Measurements from ENCODE around the gene C21orf58.
"Not testable (repeated sequence)": the region's sequence is repeated elsewhere in the genome, so short reads cannot be mapped to it uniquely, and the experiment has no call there.

C21orf58 gene

DNA sequence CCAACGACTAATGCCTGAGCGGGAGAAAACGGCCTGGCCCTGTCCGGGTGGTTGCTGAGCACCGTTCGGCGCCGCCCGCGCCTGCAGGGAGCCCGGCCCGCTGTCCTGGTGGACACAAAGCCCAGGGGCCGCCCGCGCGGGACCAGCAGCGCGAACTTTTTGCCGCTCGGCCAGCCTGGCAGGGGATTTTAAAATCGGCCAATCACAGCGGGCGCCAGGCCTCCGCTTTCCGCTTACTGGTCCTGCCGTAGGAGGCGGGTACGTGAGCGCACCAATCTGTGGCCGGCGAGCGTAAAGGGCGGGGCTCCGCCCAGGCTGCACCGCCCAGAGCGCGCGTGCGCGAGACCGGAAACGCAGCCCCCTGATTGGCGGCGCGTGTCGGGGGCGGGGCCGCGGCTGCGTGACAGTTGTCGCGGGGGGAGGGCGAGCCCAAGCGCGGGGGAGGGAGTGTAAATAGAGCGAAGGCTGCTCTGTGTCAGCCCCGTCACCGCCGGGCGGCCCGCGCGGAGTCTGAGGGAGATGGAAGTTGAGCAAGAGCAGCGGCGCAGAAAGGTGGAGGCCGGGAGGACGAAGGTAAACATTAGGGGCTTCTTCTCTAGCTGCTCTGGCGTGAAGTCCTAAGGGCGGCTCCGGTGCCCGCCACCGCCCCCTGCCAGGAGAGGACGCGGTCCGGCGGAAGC is at the start of gene C21orf58, which contains the start of gene PCNT:
Gene C21orf58 (minus strand): TSS at position 161 of the 680 bp plus-strand sequence. CDS start 1,132 bp downstream, outside the sequence.
Gene PCNT (plus strand): TSS at position 447 of the 680 bp plus-strand sequence. CDS start 73 bp downstream, at position 520.
- Histone ChIP-seq H3K4me3 (ENCODE audit: insufficient read length, low read depth) (peak within 1 kb of the TSS; percentile 98), H3K36me3 (ENCODE audit: insufficient read depth, insufficient read length, low read length) (peaks cover 57% of the 10 kb centered on the region), H3K27me3 (ENCODE audit: insufficient read depth, insufficient read length) (no peaks in the 10 kb centered on the region), H3K9me3 (ENCODE audit: insufficient read depth, low read length) (no peaks in the 10 kb centered on the region), H3K9ac (ENCODE audit: insufficient read length, low read depth) (peak within 1 kb of the TSS; percentile 99), H3K4me1 (ENCODE audit: insufficient read depth, insufficient read length) (peaks cover 8% of the 10 kb centered on the region)
- peak; percentile 99 for DNase-seq (ENCODE audit: low read depth, low spot score)
- TF ChIP-seq YY1 (IDR thresholded peaks at IDR 0.05; ENCODE audit: insufficient read depth, insufficient read length) (no peak), ZNF274 (IDR thresholded peaks at IDR 0.05; ENCODE audit: low read depth, low read length) (no peak), SUZ12 (IDR thresholded peaks at IDR 0.05; ENCODE audit: extremely low read depth, insufficient read depth, insufficient read length) (no peak)

DNA sequence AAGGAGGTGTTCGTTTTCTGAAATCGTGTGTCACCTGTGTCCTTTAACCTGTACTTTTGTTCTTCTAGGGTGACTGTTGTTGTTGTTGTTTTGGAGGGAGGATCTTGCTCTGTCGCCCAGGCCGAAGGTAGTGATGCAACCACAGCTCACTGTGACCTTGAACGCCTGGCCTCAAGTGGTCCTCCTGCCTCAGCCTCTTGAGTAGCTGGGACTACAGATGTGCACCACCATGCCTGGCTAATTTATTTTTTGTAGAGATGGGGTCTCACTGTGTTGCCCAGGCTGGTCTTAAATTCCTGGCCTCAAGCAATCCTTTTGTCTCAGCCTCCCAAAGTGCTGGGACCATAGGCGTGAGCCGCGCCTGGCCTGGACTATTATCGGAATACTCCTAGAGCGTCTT is 49.3 kb upstream of the C21orf58 start:
- not testable (repeated sequence) for DNase-seq (ENCODE audit: low read depth, low spot score); H3K4me1 ChIP-seq (ENCODE audit: insufficient read depth, insufficient read length); H3K9ac ChIP-seq (ENCODE audit: insufficient read length, low read depth); H3K27me3 ChIP-seq (ENCODE audit: insufficient read depth, insufficient read length); H3K9me3 ChIP-seq (ENCODE audit: insufficient read depth, low read length); H3K4me3 ChIP-seq (ENCODE audit: insufficient read length, low read depth)
- H3K36me3 ChIP-seq (ENCODE audit: insufficient read depth, insufficient read length, low read length): peaks cover 56% of the 10 kb centered on the region

DNA sequence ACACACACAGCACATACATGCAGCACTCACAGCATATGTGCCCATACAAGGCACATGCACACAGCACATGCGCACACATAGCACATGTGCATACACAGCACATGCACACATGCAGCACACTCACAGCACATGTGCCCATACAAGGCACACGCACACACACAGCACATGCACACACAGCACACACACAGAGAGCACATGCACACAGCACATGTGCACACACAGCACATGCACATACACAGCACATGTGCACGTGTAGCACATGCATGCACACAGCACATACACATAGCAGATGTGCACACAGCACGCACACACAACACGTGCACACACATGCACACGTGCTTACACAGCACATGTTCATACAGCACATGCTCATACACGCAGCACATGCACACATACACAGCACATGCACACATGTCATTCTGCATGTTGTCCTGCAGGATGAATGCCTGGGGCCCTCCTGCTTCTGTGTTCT is 48.4 kb upstream of the C21orf58 start:
- no peak for TF ChIP-seq YY1 (IDR thresholded peaks at IDR 0.05; ENCODE audit: insufficient read depth, insufficient read length)
- no peak for TF ChIP-seq ZNF274 (IDR thresholded peaks at IDR 0.05; ENCODE audit: low read depth, low read length)
- no peak for TF ChIP-seq SUZ12 (IDR thresholded peaks at IDR 0.05; ENCODE audit: extremely low read depth, insufficient read depth, insufficient read length)
- Histone ChIP-seq H3K4me1 (ENCODE audit: insufficient read depth, insufficient read length) (no peaks in the 10 kb centered on the region), H3K4me3 (ENCODE audit: insufficient read length, low read depth) (no peak overlapping the region), H3K9ac (ENCODE audit: insufficient read length, low read depth) (no peak overlapping the region), H3K9me3 (ENCODE audit: insufficient read depth, low read length) (no peaks in the 10 kb centered on the region), H3K27me3 (ENCODE audit: insufficient read depth, insufficient read length) (no peaks in the 10 kb centered on the region), H3K36me3 (ENCODE audit: insufficient read depth, insufficient read length, low read length) (peaks cover 60% of the 10 kb centered on the region)
- no peak for DNase-seq (ENCODE audit: low read depth, low spot score)

DNA sequence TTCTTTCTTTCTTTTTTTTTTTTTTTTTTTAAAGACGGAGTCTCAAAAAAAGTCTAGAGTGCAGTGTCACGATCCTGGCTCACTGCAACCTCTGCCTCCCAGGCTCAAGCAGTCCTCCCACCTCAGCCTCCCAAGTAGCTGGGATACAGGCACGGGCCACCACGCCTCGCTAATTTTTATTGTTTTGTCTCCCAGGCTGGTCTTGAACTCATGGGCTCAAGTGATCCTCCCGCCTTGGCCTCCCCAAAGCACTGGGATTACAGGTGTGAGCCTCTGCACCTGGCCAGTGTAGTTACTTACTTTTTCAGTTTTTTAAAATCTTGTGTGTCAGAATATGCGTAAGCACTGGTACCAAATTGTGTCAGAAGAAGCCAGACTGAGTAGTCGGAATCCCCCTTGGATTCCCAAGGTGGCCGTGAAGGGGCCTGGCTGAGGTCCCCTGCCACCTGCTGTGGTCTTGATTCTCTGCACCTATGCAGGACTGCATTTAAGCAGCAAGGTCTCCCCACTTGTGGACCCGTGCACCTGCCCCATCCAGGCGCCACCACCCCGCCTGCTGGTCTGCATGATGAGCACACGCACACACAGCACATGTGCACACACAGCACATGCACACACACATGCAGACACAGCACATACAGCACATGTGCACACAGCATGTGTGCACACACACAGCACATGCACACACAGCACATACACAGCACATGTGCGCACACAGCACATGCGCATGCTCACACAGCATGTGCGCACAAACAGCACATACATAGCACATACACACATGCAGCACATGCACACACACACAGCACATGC is 47.7 kb upstream of the C21orf58 start:
- no peak for TF ChIP-seq ZNF274 (IDR thresholded peaks at IDR 0.05; ENCODE audit: low read depth, low read length)
- no peak for TF ChIP-seq YY1 (IDR thresholded peaks at IDR 0.05; ENCODE audit: insufficient read depth, insufficient read length)
- no peak for TF ChIP-seq SUZ12 (IDR thresholded peaks at IDR 0.05; ENCODE audit: extremely low read depth, insufficient read depth, insufficient read length)
- Histone ChIP-seq H3K27me3 (ENCODE audit: insufficient read depth, insufficient read length) (no peaks in the 10 kb centered on the region), H3K4me3 (ENCODE audit: insufficient read length, low read depth) (no peak overlapping the region), H3K9me3 (ENCODE audit: insufficient read depth, low read length) (no peaks in the 10 kb centered on the region), H3K4me1 (ENCODE audit: insufficient read depth, insufficient read length) (no peaks in the 10 kb centered on the region), H3K9ac (ENCODE audit: insufficient read length, low read depth) (no peak overlapping the region), H3K36me3 (ENCODE audit: insufficient read depth, insufficient read length, low read length) (peaks cover 65% of the 10 kb centered on the region)
- no peak for DNase-seq (ENCODE audit: low read depth, low spot score)

DNA sequence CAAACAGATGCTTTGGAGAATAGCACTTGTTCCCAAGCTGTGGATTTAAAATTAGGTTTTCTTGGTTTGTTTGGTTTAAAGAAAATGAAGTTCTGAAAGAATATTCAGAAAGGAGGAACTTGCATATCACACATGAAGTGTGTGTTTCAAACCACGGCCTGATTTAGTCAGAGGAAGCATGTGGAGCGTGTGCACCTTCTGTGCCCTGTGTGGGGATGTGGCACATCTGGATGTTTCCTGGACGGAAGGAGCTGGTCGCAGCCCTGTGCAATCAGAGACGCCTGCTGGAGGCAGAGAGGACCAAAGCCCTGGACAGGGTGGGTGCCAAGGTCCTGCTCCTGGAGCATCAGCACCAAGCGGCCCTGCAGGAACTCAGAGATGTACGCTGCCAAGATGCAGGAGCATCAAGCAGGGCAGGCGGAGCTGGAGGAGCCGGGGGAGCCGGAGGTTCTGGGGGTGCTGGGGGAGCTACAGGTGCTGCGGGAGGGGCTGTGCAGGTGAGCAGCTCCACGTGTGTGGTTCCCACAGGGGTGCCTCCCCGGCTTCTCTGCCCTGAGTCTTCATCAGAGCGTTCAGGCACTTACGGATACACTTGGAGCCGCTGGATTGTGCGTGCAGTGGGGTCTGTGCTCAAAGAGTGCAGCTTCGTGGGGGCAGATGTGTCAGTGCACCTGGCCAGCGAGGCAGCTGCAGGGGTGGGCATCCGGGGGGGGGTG is 46.0 kb upstream of the C21orf58 start:
- no peaks in the 10 kb centered on the region for H3K27me3 ChIP-seq (ENCODE audit: insufficient read depth, insufficient read length)
- DNase-seq (ENCODE audit: low read depth, low spot score): no peak
- TF ChIP-seq ZNF274 (IDR thresholded peaks at IDR 0.05; ENCODE audit: low read depth, low read length) (no peak), SUZ12 (IDR thresholded peaks at IDR 0.05; ENCODE audit: extremely low read depth, insufficient read depth, insufficient read length) (no peak), YY1 (IDR thresholded peaks at IDR 0.05; ENCODE audit: insufficient read depth, insufficient read length) (no peak)
- no peak overlapping the region for H3K9ac ChIP-seq (ENCODE audit: insufficient read length, low read depth)
- H3K4me3 ChIP-seq (ENCODE audit: insufficient read length, low read depth): no peak overlapping the region
- H3K9me3 ChIP-seq (ENCODE audit: insufficient read depth, low read length): no peaks in the 10 kb centered on the region
- H3K36me3 ChIP-seq (ENCODE audit: insufficient read depth, insufficient read length, low read length): peaks cover 67% of the 10 kb centered on the region
- H3K4me1 ChIP-seq (ENCODE audit: insufficient read depth, insufficient read length): no peaks in the 10 kb centered on the region

DNA sequence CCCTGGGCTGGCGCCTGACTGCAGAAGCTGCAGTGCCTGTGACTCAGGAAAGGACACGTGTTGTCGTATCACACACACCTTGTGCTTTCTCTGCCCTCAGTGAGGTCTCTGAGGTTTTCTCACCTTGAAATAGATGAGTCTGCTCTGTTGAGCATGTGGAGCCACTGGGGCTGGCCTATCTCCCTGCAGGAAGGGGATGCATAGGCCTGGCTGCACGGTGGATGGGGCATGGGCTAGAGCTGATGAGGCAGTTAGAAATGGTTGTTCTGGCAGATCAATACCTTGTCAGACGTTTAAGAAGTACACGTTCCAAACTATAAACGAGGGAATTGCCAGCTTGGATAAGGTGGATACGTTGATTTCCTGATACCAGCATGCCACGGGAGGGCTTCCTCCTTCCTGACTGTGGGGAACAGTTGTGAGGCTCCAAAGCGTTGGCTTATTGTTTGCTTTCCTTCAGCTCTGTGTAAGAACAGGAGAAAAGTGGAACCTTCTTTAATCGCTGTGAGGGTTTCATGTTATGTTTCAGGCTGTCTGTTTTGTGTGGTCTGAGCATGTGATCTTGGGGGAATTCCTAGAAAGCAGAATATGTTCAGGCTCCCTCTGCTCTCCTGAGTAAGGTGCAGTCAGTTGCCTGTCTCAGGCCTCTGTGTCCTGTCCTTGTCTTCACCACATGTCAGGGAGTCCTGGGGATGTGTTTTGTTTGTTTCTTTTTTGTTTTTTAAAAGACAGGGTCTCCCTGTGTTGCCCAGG is 45.0 kb upstream of the C21orf58 start:
- Histone ChIP-seq H3K9me3 (ENCODE audit: insufficient read depth, low read length) (no peaks in the 10 kb centered on the region), H3K9ac (ENCODE audit: insufficient read length, low read depth) (no peak overlapping the region), H3K4me3 (ENCODE audit: insufficient read length, low read depth) (no peak overlapping the region), H3K36me3 (ENCODE audit: insufficient read depth, insufficient read length, low read length) (peaks cover 71% of the 10 kb centered on the region), H3K4me1 (ENCODE audit: insufficient read depth, insufficient read length) (no peaks in the 10 kb centered on the region), H3K27me3 (ENCODE audit: insufficient read depth, insufficient read length) (no peaks in the 10 kb centered on the region)
- DNase-seq (ENCODE audit: low read depth, low spot score): no peak
- TF ChIP-seq ZNF274 (IDR thresholded peaks at IDR 0.05; ENCODE audit: low read depth, low read length) (no peak), SUZ12 (IDR thresholded peaks at IDR 0.05; ENCODE audit: extremely low read depth, insufficient read depth, insufficient read length) (no peak), YY1 (IDR thresholded peaks at IDR 0.05; ENCODE audit: insufficient read depth, insufficient read length) (no peak)
